Peyer's patch (tissue), 4 donors: ENCODE data around the gene PRSS56.

Experiments used
- POLR2A ChIP-seq, 2 donors: fragments of 450-650 bp; IDR thresholded peaks; one replicate each; pipeline ENCODE4 v1.5.1; 2017; ENCODE audit warnings: antibody characterized with exemption in 2 of 2, mild to moderate bottlenecking in 2 of 2, moderate library complexity in 2 of 2
- TF ChIP-seq, protein P1 (sequence below), 6 experiments: fragments of 450-650 bp in 4 of 6; fragments of 200-600 bp in 2 of 6; sonication (generic) in 1 of 6; IDR thresholded peaks; one replicate each; pipeline ENCODE4 v1.5.1; 2017 to 2019; ENCODE audit warnings: antibody characterized with exemption in 6 of 6, mild to moderate bottlenecking in 3 of 6, moderate library complexity in 1 of 6

DNA sequence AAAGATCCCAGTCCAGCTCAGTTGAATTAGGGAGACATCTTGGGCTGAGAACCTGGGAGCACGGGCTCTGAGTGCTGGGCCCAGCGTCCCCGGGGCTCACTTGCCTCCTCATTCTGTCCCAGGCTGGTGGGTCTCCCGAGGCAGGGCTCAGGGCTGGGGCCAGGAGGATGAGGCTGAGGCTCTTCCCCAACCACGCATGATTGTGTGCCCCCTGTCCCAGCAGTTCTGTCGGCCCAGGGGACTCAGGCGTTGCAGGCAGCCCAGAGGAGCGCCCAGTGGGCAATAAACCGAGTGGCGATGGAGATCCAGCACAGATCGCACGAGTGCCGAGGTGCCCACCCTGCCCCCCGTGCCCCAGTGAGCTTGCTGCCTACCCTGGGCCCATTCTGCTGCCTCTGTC is 910 bp downstream of the PRSS56 start:
- TF ChIP-seq, protein P1, sequence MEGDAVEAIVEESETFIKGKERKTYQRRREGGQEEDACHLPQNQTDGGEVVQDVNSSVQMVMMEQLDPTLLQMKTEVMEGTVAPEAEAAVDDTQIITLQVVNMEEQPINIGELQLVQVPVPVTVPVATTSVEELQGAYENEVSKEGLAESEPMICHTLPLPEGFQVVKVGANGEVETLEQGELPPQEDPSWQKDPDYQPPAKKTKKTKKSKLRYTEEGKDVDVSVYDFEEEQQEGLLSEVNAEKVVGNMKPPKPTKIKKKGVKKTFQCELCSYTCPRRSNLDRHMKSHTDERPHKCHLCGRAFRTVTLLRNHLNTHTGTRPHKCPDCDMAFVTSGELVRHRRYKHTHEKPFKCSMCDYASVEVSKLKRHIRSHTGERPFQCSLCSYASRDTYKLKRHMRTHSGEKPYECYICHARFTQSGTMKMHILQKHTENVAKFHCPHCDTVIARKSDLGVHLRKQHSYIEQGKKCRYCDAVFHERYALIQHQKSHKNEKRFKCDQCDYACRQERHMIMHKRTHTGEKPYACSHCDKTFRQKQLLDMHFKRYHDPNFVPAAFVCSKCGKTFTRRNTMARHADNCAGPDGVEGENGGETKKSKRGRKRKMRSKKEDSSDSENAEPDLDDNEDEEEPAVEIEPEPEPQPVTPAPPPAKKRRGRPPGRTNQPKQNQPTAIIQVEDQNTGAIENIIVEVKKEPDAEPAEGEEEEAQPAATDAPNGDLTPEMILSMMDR (IDR thresholded peaks at IDR 0.05), result no peak
- no peak for TF ChIP-seq POLR2A (IDR thresholded peaks at IDR 0.05)
